ENCODE measurements around the gene NAV2.

Gene NAV2

GRCh38 chr11:19929655-19930054, 217.0 kb downstream of the NAV2 start:
- no peak for DNase-seq (ENCODE audit: low spot score)

GRCh38 chr11:19931141-19931770, 218.6 kb downstream of the NAV2 start:
- no peak for DNase-seq (ENCODE audit: low spot score)

- no peak for DNase-seq (ENCODE audit: low spot score)
These were observed 219.2 kb downstream of the NAV2 start for GRCh38 chr11:19931771-19932369.

- no peak for DNase-seq (ENCODE audit: low spot score)
These were observed 220.6 kb downstream of the NAV2 start for GRCh38 chr11:19933132-19933735.

GRCh38 chr11:19933801-19934488, 221.3 kb downstream of the NAV2 start:
- no peak for DNase-seq (ENCODE audit: low spot score)

- DNase-seq (ENCODE audit: low spot score): no peak
These were observed 222.2 kb downstream of the NAV2 start for GRCh38 chr11:19934828-19935259.

- DNase-seq (ENCODE audit: low spot score): no peak
These were observed 222.9 kb downstream of the NAV2 start for GRCh38 chr11:19935507-19935906.

GRCh38 chr11:19936461-19936860, 223.8 kb downstream of the NAV2 start:
- DNase-seq (ENCODE audit: low spot score): no peak

GRCh38 chr11:19938169-19938856, 225.7 kb downstream of the NAV2 start:
- no peak for DNase-seq (ENCODE audit: low spot score)

GRCh38 chr11:19938866-19939265, 226.2 kb downstream of the NAV2 start:
- no peak for DNase-seq (ENCODE audit: low spot score)

GRCh38 chr11:19939415-19939929, 226.8 kb downstream of the NAV2 start:
- no peak for DNase-seq (ENCODE audit: low spot score)

GRCh38 chr11:19940831-19941230, 228.2 kb downstream of the NAV2 start:
- no peak for DNase-seq (ENCODE audit: low spot score)

- DNase-seq (ENCODE audit: low spot score): no peak
These were observed 234.0 kb downstream of the NAV2 start for GRCh38 chr11:19946681-19947080.

- DNase-seq (ENCODE audit: low spot score): peak; percentile 23
These were observed 235.0 kb downstream of the NAV2 start for GRCh38 chr11:19947537-19948114.

- DNase-seq (ENCODE audit: low spot score): no peak
These were observed 237.0 kb downstream of the NAV2 start for GRCh38 chr11:19949606-19950005.

GRCh38 chr11:19951558-19952115, 239.0 kb downstream of the NAV2 start:
- peak; percentile 59 for DNase-seq (ENCODE audit: low spot score)

GRCh38 chr11:19952116-19952605, 239.5 kb downstream of the NAV2 start:
- no peak for DNase-seq (ENCODE audit: low spot score)

GRCh38 chr11:19952911-19953310, 240.3 kb downstream of the NAV2 start:
- no peak for DNase-seq (ENCODE audit: low spot score)

GRCh38 chr11:19953336-19953735, 240.7 kb downstream of the NAV2 start:
- DNase-seq (ENCODE audit: low spot score): no peak

GRCh38 chr11:19953909-19954308, 241.3 kb downstream of the NAV2 start:
- DNase-seq (ENCODE audit: low spot score): peak; percentile 63

GRCh38 chr11:19954899-19955298, 242.3 kb downstream of the NAV2 start:
- no peak for DNase-seq (ENCODE audit: low spot score)

Data from putamen (tissue), 1 donor.